HEK293 (cell line): ENCODE measurements around the gene CD300LB.

Experiments
- CTCF ChIA-PET: fragments of 350-600 bp; formaldehyde crosslinking; extraction: SDS; loops from one replicate; lab custom pipeline; 2021; ENCODE audit warnings: antibody characterized with exemption; lab: Yijun Ruan, JAX
- POLR2A ChIA-PET: fragments of 300-600 bp; formaldehyde crosslinking; extraction: SDS; loops from one replicate; lab custom pipeline; 2020; ENCODE audit warnings: antibody characterized with exemption, inconsistent platforms; lab: Yijun Ruan, JAX
- H3K27ac ChIP-seq: fragments of 200-500 bp; sonication (Bioruptor generic); 2 replicates; pipeline ENCODE4 v1.5.1; 2014; ENCODE audit warnings: low read depth, low read length, control low read depth, inconsistent platforms; ENCODE audit errors: extremely low read depth
- H3K36me3 ChIP-seq, 2 experiments: fragments of 200-500 bp in 1 of 2; sonication (Bioruptor generic) in 1 of 2; 1 replicate in 1 of 2; 2 replicates in 1 of 2; pipeline ENCODE4 v1.5.1; 2014 to 2017; ENCODE audit warnings: inconsistent platforms in 2 of 2, low read length in 2 of 2; ENCODE audit not compliant: control insufficient read depth in 2 of 2, insufficient read depth in 1 of 2
- H3K4me1 ChIP-seq: fragments of 200-500 bp; sonication (Bioruptor generic); 2 replicates; pipeline ENCODE4 v1.5.1; 2014; ENCODE audit warnings: mild to moderate bottlenecking, low read length, inconsistent platforms; ENCODE audit not compliant: control insufficient read depth, insufficient read depth
- H3K4me3 ChIP-seq: 2 replicates; pipeline ENCODE4 v1.5.1; 2011; ENCODE audit warnings: low read depth, mild to moderate bottlenecking, control low read depth, low read length, moderate library complexity
- H3K9me3 ChIP-seq: fragments of 200-500 bp; sonication (Bioruptor generic); 2 replicates; pipeline ENCODE4 v1.5.1; 2014; ENCODE audit warnings: low read depth, low read length, inconsistent platforms; ENCODE audit not compliant: control insufficient read depth, insufficient read depth
- SCRT1 ChIP-seq: fragments of 450-650 bp; formaldehyde crosslinking; IDR thresholded peaks from 2 replicates; pipeline ENCODE4 v1.5.1; 2016; ENCODE audit warnings: missing biosample characterization, missing genetic modification characterization, borderline replicate concordance
- ZNF114 ChIP-seq: fragments of 450-650 bp; formaldehyde crosslinking; IDR thresholded peaks from 2 replicates; pipeline ENCODE4 v1.5.0; 2017; ENCODE audit warnings: missing biosample characterization, missing genetic modification characterization
- ZNF121 ChIP-seq: fragments of 450-650 bp; formaldehyde crosslinking; IDR thresholded peaks from 2 replicates; pipeline ENCODE4 v1.5.1; 2016; ENCODE audit warnings: missing biosample characterization, missing genetic modification characterization
- ZNF157 ChIP-seq: fragments of 450-650 bp; formaldehyde crosslinking; IDR thresholded peaks from 2 replicates; pipeline ENCODE4 v1.5.1; 2016; ENCODE audit warnings: missing biosample characterization, missing genetic modification characterization
- ZNF175 ChIP-seq: fragments of 450-650 bp; formaldehyde crosslinking; IDR thresholded peaks from 2 replicates; pipeline ENCODE4 v1.5.1; 2016; ENCODE audit warnings: missing biosample characterization, missing genetic modification characterization
- ZNF248 ChIP-seq: fragments of 450-650 bp; formaldehyde crosslinking; IDR thresholded peaks from 2 replicates; pipeline ENCODE4 v1.5.1; 2017; ENCODE audit warnings: missing biosample characterization, missing genetic modification characterization
- ZNF274 ChIP-seq, 2 experiments: fragments of 200-500 bp in 1 of 2; fragments of 450-650 bp in 1 of 2; sonication (Bioruptor generic) in 1 of 2; formaldehyde crosslinking in 1 of 2; IDR thresholded peaks; 2 replicates each; pipeline versions ENCODE4 v1.5.1 to v1.6.1; 2014 to 2016; ENCODE audit warnings: borderline replicate concordance in 1 of 2, inconsistent platforms in 1 of 2, low read length in 1 of 2, missing biosample characterization in 1 of 2, missing genetic modification characterization in 1 of 2
- ZNF311 ChIP-seq: fragments of 450-650 bp; formaldehyde crosslinking; IDR thresholded peaks from 2 replicates; pipeline ENCODE4 v1.5.1; 2017; ENCODE audit warnings: missing biosample characterization, missing genetic modification characterization, borderline replicate concordance
- ZNF426 ChIP-seq: fragments of 450-650 bp; formaldehyde crosslinking; IDR thresholded peaks from 2 replicates; pipeline ENCODE4 v1.5.1; 2017; ENCODE audit warnings: missing biosample characterization, missing genetic modification characterization, mild to moderate bottlenecking, inconsistent platforms, moderate library complexity
- ZNF473 ChIP-seq: fragments of 450-650 bp; formaldehyde crosslinking; IDR thresholded peaks from 2 replicates; pipeline ENCODE4 v1.5.1; 2017; ENCODE audit warnings: missing biosample characterization, missing genetic modification characterization
- ZNF558 ChIP-seq: fragments of 450-650 bp; formaldehyde crosslinking; IDR thresholded peaks from 2 replicates; pipeline ENCODE4 v1.5.1; 2016; ENCODE audit warnings: missing biosample characterization, missing genetic modification characterization
- ZNF600 ChIP-seq: fragments of 450-650 bp; formaldehyde crosslinking; IDR thresholded peaks from 2 replicates; pipeline ENCODE4 v1.5.1; 2016; ENCODE audit warnings: missing biosample characterization, missing genetic modification characterization
- ZNF776 ChIP-seq: fragments of 450-650 bp; formaldehyde crosslinking; IDR thresholded peaks from 2 replicates; pipeline ENCODE4 v1.5.0; 2017; ENCODE audit warnings: missing biosample characterization, missing genetic modification characterization, borderline replicate concordance
- ZNF777 ChIP-seq: fragments of 450-650 bp; formaldehyde crosslinking; IDR thresholded peaks from 2 replicates; pipeline ENCODE4 v1.5.1; 2017; ENCODE audit warnings: missing biosample characterization, missing genetic modification characterization, borderline replicate concordance
- TF ChIP-seq, protein P1 (sequence below): fragments of 450-650 bp; formaldehyde crosslinking; IDR thresholded peaks from 2 replicates; pipeline ENCODE4 v1.5.1; 2016; ENCODE audit warnings: missing biosample characterization, missing genetic modification characterization
- TF ChIP-seq, protein P2 (sequence below): fragments of 450-650 bp; formaldehyde crosslinking; IDR thresholded peaks from 2 replicates; pipeline ENCODE4 v1.5.1; 2016; ENCODE audit warnings: missing biosample characterization, missing genetic modification characterization
- TF ChIP-seq, protein P3 (sequence below): fragments of 450-650 bp; formaldehyde crosslinking; IDR thresholded peaks from 2 replicates; pipeline ENCODE4 v1.5.1; 2016; ENCODE audit warnings: missing biosample characterization, missing genetic modification characterization

Gene CD300LB

DNA sequence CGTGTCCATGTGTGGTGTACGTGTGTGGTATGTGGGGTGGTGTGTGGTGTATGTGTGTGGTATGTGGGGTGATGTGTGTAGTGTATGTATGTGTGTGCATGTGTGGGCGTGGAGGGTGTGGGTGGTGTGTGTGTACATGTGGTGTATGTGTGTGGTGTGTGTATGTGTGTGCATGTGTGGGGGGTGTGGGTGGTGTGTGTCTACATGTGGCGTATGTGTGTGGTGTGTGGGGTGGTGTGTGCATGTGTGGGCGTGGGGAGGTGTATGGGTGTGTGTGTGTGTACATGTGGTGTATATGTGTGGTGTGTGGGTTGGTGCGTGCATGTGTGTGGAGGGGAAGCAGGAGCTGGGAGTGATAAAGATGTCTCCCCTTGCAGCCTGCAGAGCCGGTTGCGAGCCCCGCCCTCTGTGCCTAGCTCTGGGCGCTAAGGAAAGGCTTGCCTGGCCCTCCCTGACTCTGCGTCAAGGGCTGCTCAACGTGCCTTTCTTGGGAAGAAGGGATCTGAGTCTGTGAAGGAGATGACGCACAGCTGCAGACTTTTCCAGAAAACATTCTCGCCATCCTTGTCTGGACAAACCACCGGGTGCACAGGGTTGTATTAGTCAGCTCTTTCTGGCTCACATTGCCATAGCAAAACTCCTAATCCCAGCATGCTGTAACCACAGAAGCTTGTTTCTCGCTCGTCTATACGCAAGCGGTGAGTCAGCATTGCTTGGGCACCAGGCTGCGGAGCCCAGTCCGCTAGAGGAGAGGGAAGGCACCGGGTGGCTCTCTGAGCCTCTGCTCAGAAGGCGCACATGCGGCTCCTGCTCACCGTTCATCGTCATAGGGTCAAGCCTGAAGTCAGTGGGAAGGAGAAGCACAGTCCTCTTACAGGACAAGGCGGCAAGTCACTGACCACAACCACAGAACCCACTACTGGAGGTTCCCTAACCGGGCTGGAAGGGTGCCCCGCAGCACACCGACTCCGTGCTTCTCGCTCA is 38.0 kb upstream of the CD300LB start (continued):
- TF ChIP-seq, protein P1, sequence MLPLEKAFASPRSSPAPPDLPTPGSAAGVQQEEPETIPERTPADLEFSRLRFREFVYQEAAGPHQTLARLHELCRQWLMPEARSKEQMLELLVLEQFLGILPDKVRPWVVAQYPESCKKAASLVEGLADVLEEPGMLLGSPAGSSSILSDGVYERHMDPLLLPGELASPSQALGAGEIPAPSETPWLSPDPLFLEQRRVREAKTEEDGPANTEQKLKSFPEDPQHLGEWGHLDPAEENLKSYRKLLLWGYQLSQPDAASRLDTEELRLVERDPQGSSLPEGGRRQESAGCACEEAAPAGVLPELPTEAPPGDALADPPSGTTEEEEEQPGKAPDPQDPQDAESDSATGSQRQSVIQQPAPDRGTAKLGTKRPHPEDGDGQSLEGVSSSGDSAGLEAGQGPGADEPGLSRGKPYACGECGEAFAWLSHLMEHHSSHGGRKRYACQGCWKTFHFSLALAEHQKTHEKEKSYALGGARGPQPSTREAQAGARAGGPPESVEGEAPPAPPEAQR (tag by site-specific recombination) = no peak
- TF ChIP-seq ZNF558 (tag by site-specific recombination) (no peak), ZNF121 (tag by site-specific recombination) (no peak), ZNF248 (tag by site-specific recombination) (no peak)
- TF ChIP-seq, protein P2, sequence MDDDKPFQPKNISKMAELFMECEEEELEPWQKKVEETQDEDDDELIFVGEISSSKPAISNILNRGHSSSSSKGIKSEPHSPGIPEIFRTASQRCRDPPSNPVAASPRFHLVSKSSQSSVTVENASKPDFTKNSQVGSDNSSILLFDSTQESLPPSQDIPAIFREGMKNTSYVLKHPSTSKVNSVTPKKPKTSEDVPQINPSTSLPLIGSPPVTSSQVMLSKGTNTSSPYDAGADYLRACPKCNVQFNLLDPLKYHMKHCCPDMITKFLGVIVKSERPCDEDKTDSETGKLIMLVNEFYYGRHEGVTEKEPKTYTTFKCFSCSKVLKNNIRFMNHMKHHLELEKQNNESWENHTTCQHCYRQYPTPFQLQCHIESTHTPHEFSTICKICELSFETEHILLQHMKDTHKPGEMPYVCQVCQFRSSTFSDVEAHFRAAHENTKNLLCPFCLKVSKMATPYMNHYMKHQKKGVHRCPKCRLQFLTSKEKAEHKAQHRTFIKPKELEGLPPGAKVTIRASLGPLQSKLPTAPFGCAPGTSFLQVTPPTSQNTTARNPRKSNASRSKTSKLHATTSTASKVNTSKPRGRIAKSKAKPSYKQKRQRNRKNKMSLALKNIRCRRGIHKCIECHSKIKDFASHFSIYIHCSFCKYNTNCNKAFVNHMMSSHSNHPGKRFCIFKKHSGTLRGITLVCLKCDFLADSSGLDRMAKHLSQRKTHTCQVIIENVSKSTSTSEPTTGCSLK (tag by site-specific recombination) = peak; percentile 57; the same call in 1 of the 2 replicates
- TF ChIP-seq, protein P3, sequence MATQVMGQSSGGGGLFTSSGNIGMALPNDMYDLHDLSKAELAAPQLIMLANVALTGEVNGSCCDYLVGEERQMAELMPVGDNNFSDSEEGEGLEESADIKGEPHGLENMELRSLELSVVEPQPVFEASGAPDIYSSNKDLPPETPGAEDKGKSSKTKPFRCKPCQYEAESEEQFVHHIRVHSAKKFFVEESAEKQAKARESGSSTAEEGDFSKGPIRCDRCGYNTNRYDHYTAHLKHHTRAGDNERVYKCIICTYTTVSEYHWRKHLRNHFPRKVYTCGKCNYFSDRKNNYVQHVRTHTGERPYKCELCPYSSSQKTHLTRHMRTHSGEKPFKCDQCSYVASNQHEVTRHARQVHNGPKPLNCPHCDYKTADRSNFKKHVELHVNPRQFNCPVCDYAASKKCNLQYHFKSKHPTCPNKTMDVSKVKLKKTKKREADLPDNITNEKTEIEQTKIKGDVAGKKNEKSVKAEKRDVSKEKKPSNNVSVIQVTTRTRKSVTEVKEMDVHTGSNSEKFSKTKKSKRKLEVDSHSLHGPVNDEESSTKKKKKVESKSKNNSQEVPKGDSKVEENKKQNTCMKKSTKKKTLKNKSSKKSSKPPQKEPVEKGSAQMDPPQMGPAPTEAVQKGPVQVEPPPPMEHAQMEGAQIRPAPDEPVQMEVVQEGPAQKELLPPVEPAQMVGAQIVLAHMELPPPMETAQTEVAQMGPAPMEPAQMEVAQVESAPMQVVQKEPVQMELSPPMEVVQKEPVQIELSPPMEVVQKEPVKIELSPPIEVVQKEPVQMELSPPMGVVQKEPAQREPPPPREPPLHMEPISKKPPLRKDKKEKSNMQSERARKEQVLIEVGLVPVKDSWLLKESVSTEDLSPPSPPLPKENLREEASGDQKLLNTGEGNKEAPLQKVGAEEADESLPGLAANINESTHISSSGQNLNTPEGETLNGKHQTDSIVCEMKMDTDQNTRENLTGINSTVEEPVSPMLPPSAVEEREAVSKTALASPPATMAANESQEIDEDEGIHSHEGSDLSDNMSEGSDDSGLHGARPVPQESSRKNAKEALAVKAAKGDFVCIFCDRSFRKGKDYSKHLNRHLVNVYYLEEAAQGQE (tag by site-specific recombination) = no peak
- TF ChIP-seq, all 188 proteins: peak for 23

- TF ChIP-seq ZNF157 = peak; percentile 8; the same call in 1 of the 2 replicates
- TF ChIP-seq SCRT1 = no peak
- 0 out of 2 replicates have a peak, but pooled peaks have one; percentile 32 for TF ChIP-seq ZNF777 (tag by site-specific recombination)
- 0 out of 2 replicates have a peak, but pooled peaks have one; percentile 81 for TF ChIP-seq ZNF175 (tag by site-specific recombination)
- TF ChIP-seq ZNF473 (tag by site-specific recombination) = peak; percentile 50; the same call in 1 of the 2 replicates
- peak; percentile 47; the same call in 1 of the 2 replicates for TF ChIP-seq ZNF776 (tag by site-specific recombination)
- TF ChIP-seq ZNF114 (tag by site-specific recombination) = 0 out of 2 replicates have a peak, but pooled peaks have one; percentile 25
- no peak for TF ChIP-seq ZNF274 (IDR thresholded peaks at IDR 0.05; ENCODE audit: low read length)
- TF ChIP-seq ZNF274 (tag by site-specific recombination; IDR thresholded peaks at IDR 0.05; ENCODE audit: borderline replicate concordance) = peak; percentile 18; the same call in 1 of the 2 replicates
- 0 out of 2 replicates have a peak, but pooled peaks have one; percentile 47 for TF ChIP-seq ZNF311
- TF ChIP-seq ZNF248 (tag by site-specific recombination) = peak; percentile 68; the same call in 1 of the 2 replicates
- TF ChIP-seq ZNF600 (tag by site-specific recombination) = no peak
- TF ChIP-seq ZNF426 (tag by site-specific recombination) = no peak
- TF ChIP-seq, all 188 proteins: peak for 9
- Histone ChIP-seq H3K4me1 (no peaks in the 10 kb centered on the region), H3K4me3 (no peak overlapping the region), H3K36me3 (no peaks in the 10 kb centered on the region), H3K9me3 (no peaks in the 10 kb centered on the region), H3K27ac (no peak overlapping the region)
- ChIA-PET CTCF (interaction anchor here (0.6 to 2.9 kb wide), 2 partner anchors 9 to 273 kb away, joined by 3 to 22 read pairs; no protein-coding TSS in a partner anchor), POLR2A (no interaction called here)
Observed at GRCh38 chr17:74568106-74568873, 37.0 kb upstream of the CD300LB start.
